ENCODE results near the gene ERCC4.

The ERCC4 gene

GRCh38 chr16:13992322-13992721 lies 72.4 kb downstream of the ERCC4 start:
- no peak for DNase-seq (ENCODE audit: low read depth in 1 of 2, low spot score in 1 of 2)

DNA sequence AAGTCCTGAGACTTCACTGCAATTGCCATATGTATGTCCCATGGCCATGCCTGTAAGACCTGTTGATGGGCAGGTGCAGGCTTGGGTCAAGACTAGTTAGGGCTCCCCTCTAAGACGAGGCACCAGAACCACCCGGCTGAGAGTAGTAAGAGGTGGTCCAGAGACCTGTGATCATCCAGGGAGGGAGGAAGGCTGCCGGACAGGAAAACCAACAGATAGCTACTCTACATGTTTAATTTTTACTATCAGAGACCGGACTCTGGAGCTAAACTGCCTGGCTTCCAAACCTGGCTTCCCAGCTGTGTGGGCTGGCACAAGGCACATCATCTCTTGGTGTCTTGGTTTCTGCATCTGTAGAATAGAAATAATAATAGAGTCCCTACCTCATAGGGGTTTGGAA lies 73.0 kb downstream of the ERCC4 start:
- no peak for DNase-seq (ENCODE audit: low read depth in 1 of 2, low spot score in 1 of 2)

GRCh38 chr16:13994239-13995106 lies 74.5 kb downstream of the ERCC4 start:
- no peak for DNase-seq (ENCODE audit: low read depth in 1 of 2, low spot score in 1 of 2)

DNA sequence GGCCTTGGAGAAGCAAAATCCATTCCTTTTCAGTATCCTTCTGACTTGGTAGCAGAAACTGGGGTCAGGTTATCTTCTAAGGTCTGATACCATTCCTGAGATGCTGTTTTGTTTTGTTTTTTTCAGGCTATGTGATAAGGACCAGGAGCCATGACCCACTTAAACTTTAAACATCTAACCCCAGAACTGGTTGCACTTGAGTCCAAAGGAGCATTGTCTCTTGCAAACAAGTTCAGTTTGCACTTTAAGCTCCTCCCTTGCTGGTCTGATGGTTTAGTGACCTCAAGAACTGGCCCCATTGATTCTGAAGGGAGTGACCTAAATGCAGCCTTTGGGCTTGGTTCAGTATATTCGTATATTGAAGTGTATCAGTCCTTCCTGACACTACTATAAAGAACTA lies 75.2 kb downstream of the ERCC4 start:
- DNase-seq (ENCODE audit: low read depth in 1 of 2, low spot score in 1 of 2) = no peak

GRCh38 chr16:13996778-13997288 lies 76.9 kb downstream of the ERCC4 start:
- no peak for DNase-seq (ENCODE audit: low read depth in 1 of 2, low spot score in 1 of 2)

- DNase-seq (ENCODE audit: low read depth in 1 of 2, low spot score in 1 of 2) = no peak
These were observed 77.6 kb downstream of the ERCC4 start for GRCh38 chr16:13997526-13997925.

GRCh38 chr16:13997933-13998332 lies 78.0 kb downstream of the ERCC4 start:
- no peak for DNase-seq (ENCODE audit: low read depth in 1 of 2, low spot score in 1 of 2)

DNA sequence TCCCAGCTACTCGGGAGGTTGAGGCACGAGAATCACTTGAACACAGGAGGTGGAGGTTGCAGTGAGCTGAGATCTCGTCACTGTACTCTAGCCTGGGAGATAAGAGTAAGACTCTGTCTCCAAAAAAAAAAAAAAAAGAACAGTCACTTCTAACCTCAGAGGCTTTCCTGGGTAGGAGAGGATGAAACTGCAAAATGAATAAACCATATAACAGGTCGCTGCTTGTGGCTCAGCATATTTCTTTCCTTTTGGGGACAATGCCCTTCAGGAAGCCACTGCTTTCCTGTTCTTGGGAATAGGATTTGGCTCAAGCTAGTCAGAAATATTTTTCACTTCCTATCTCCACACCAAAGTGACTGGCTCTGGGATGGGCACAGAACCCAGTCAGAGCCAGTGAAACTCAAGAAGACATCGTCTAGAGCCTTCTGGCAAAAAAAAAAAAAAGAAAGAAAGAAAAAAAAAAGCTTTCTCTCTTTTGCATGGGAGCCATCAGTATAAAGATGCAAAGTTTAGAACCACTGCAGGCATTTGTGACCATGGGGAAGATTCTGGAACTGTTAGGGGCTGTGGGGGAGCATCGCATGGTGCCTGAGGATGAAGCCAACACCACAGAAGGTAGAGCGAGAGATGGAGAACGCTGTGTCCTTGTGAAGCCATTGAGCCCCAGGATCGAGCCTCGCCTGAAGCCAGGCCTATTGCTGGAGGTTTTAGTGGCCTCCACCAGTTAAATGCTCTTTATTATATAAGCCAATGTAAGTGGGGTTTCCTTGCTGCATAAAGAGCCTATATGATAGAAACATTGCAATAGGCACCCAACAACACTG lies 79.3 kb downstream of the ERCC4 start:
- DNase-seq (ENCODE audit: low read depth in 1 of 2, low spot score in 1 of 2) = no peak

- no peak for DNase-seq (ENCODE audit: low read depth in 1 of 2, low spot score in 1 of 2)
These were observed 80.0 kb downstream of the ERCC4 start for GRCh38 chr16:13999895-14000425.

DNA sequence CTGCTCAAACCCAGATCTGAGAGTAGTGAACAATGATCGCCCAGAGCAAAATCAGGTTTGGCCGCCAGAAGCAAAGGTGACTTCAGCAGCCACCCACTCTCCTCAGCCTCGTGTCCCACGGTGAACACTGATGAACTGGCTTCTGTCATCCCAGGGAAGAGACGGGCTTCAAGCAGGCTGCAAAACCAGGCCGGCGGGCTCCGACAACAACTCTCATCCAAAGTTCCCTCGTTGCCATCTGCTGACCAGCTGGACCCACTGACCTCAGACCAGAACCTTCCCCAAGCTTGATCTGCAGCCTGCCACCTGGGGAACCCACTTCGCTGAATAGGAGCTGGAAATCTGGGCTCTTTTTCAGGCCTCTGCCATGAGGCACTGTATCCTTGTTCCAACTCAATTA lies 81.6 kb downstream of the ERCC4 start:
- DNase-seq (ENCODE audit: low read depth in 1 of 2, low spot score in 1 of 2) = no peak

Measured in activated T-helper 1 cell treated with anti-CD3 and anti-CD28 coated beads, Interleukin-2, amount 50 U/mL, for 16 hours (primary cell).